ENCODE results near the gene COL5A3.

DNA sequence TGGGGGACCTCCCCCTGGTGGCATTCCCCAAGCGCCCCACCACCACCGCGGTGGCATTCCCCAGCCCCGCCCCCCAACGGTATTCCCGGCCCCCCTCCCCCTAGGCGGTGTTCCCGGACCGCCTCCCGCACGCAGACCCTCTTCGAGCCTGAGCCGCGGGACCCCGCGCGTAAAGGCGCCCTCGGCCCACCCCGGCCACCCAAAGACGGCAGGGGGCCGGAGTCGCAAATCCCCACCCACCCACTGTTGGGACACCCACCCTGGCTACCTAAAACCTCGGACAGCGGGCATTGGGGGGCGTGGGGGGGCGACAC, 96.3 kb downstream of the COL5A3 start:
- TF ChIP-seq POLR2A (IDR thresholded peaks at IDR 0.05; ENCODE audit: low read depth, low read length), result no peak
- TF ChIP-seq POLR2AphosphoS5 (IDR thresholded peaks at IDR 0.05; ENCODE audit: low read depth, low read length), result no peak

Data from GM12892 (cell line).